ENCODE measurements around the gene SMARCB1.
A peak's percentile ranks its signal among the peaks of the same experiment; 100 is the strongest.

The SMARCB1 gene

DNA sequence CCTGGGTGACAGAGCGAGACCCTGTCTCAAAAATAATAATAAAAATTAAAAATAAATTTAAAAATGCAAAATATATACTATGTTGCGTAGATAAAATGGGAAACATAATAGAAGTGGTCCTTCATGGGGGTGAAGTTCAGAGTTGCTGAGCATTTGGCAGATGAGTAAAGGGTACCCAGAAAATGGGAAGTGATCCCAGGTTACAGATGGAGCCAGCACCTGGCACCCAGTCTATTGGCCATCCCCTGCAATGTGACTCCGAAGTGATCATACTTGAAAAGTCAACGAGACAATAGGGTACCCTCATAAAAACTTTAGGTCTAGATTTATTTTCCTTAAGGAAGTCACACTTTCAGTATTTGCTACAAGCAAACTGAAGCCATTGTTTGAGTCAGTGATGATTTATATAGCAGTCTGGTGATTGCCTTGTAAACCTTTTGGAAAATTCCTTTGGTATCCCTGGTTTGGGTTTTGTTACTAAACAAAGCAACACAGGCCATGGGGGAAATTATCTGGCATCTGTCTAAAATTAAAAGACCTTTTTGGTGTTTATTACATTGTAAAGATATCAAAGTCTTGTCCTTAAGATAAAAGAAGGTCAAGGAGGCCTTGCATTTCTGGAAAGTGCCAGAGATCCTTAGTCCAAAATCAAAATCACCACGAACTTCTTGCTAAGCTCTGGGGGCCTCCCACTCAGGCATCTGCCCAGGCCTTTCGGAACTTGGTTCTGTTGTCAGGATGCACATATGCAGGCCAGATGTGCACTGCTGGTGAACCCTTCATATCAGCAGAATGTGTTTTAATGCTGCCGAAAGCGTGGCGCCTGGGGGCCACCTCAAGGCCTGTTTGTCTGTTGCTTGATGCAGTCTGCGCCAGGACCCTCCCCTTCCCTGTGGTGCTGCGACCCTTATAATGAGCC, 4.3 kb downstream of the SMARCB1 start:
- peaks cover 24% of the 10 kb centered on the region for H3K36me3 Mint-ChIP-seq
- CTCF ChIA-PET = interaction anchor here (1.7 kb wide), 1 partner anchor 19 kb away, joined by 5 read pairs; the partner anchor contains the start of gene MMP11
- H3K4me3 Mint-ChIP-seq = no peak overlapping the region
- DNase-seq = no peak
- no peak overlapping the region for H3K27ac Mint-ChIP-seq
- H3K27me3 Mint-ChIP-seq = no peaks in the 10 kb centered on the region
- peaks cover 41% of the 10 kb centered on the region for H3K4me1 Mint-ChIP-seq
- H3K9me3 Mint-ChIP-seq = no peaks in the 10 kb centered on the region

GRCh38 chr22:23791738-23792645, 5.2 kb downstream of the SMARCB1 start:
- peak overlapping the region; percentile 13 for H3K27ac Mint-ChIP-seq
- no peak overlapping the region for H3K4me3 Mint-ChIP-seq
- peaks cover 31% of the 10 kb centered on the region for H3K36me3 Mint-ChIP-seq
- no peaks in the 10 kb centered on the region for H3K9me3 Mint-ChIP-seq
- CTCF ChIA-PET = interaction anchor here (0.9 to 1.7 kb wide), 2 partner anchors 14 to 20 kb away, joined by 3 to 5 read pairs; partner anchors contain the start of gene MMP11
- peaks cover 34% of the 10 kb centered on the region for H3K4me1 Mint-ChIP-seq
- H3K27me3 Mint-ChIP-seq = no peaks in the 10 kb centered on the region
- DNase-seq = no peak

- H3K4me3 Mint-ChIP-seq = no peak overlapping the region
- H3K36me3 Mint-ChIP-seq = peaks cover 35% of the 10 kb centered on the region
- no peaks in the 10 kb centered on the region for H3K27me3 Mint-ChIP-seq
- CTCF ChIA-PET = no interaction called here
- no peaks in the 10 kb centered on the region for H3K9me3 Mint-ChIP-seq
- peaks cover 25% of the 10 kb centered on the region for H3K4me1 Mint-ChIP-seq
- DNase-seq = no peak
- H3K27ac Mint-ChIP-seq = no peak overlapping the region
Measured at GRCh38 chr22:23793326-23793725, 6.6 kb downstream of the SMARCB1 start.

GRCh38 chr22:23796461-23796860, 9.7 kb downstream of the SMARCB1 start:
- Mint-ChIP-seq H3K9me3 (no peaks in the 10 kb centered on the region), H3K27ac (no peak overlapping the region), H3K27me3 (no peaks in the 10 kb centered on the region)

DNA sequence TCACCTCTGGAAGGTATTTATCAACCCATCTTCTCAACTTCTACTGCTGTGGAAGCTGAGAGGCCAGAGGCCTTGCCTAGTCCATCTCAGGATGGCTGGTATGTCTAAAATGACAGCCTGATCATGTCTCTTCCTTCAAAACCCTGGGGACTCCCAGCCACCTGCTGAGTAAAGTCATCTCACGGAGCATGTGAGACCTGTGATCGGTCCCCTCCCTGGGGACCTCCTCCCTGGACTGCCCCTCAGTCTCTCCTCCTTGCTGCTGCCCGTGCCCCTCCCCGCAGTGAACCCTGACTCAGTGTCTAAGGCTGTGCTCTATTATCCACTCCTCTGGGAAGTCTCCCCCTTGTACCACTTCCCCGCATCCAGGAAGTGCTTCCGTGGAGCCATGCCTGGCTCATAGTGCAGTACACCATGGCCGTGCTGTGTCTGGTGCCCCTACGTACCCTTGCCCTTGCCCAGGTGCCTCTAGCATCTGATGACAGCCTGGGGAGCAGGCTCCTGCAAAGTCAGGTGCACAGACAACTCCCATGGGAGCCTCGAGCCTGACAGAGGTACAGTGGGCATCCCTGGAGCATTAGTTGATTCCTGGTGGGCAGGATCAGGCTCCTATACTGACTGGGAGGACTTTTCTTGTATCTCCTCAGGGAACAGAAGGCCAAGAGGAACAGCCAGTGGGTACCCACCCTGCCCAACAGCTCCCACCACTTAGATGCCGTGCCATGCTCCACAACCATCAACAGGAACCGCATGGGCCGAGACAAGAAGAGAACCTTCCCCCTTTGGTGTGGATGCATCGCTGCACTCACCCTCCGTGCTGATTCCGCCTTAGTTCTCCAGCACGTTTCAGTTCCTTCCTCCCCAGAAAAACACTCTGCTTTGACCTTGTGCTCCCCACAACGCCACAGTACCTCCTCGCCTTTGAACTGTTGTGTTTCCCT, 13.8 kb downstream of the SMARCB1 start:
- CTCF ChIA-PET = no interaction called here
- Mint-ChIP-seq H3K4me3 (no peak overlapping the region), H3K9me3 (no peaks in the 10 kb centered on the region), H3K4me1 (no peaks in the 10 kb centered on the region), H3K27me3 (no peaks in the 10 kb centered on the region), H3K27ac (peak overlapping the region; percentile 76), H3K36me3 (peaks cover 54% of the 10 kb centered on the region)
- no peak for DNase-seq

More at GRCh38 chr22:23796461-23796860, 9.7 kb downstream of the SMARCB1 start:
- CTCF ChIA-PET = interaction anchor here (0.6 kb wide), 1 partner anchor 29 kb away, joined by 3 read pairs; no protein-coding TSS in a partner anchor
- peaks cover 12% of the 10 kb centered on the region for H3K4me1 Mint-ChIP-seq
- H3K4me3 Mint-ChIP-seq = no peak overlapping the region
- DNase-seq = no peak
- H3K36me3 Mint-ChIP-seq = peaks cover 43% of the 10 kb centered on the region

GRCh38 chr22:23801238-23801821, 14.6 kb downstream of the SMARCB1 start:
- Mint-ChIP-seq H3K27ac (no peak overlapping the region), H3K27me3 (no peaks in the 10 kb centered on the region), H3K36me3 (peaks cover 56% of the 10 kb centered on the region), H3K4me3 (no peak overlapping the region), H3K4me1 (no peaks in the 10 kb centered on the region), H3K9me3 (no peaks in the 10 kb centered on the region)
- CTCF ChIA-PET = no interaction called here
- no peak for DNase-seq

- Mint-ChIP-seq H3K4me1 (no peaks in the 10 kb centered on the region), H3K4me3 (no peak overlapping the region)
Measured at GRCh38 chr22:23801886-23802377, 15.2 kb downstream of the SMARCB1 start.

GRCh38 chr22:23803001-23803819, 16.4 kb downstream of the SMARCB1 start:
- DNase-seq = no peak
- Mint-ChIP-seq H3K4me3 (no peak overlapping the region), H3K27me3 (no peaks in the 10 kb centered on the region), H3K36me3 (peaks cover 55% of the 10 kb centered on the region), H3K9me3 (no peaks in the 10 kb centered on the region), H3K4me1 (no peaks in the 10 kb centered on the region), H3K27ac (no peak overlapping the region)
- CTCF ChIA-PET = interaction anchor here (1.1 kb wide), 1 partner anchor 42 kb away, joined by 3 read pairs; no protein-coding TSS in a partner anchor

More at GRCh38 chr22:23801886-23802377, 15.2 kb downstream of the SMARCB1 start:
- no peaks in the 10 kb centered on the region for H3K9me3 Mint-ChIP-seq
- peaks cover 54% of the 10 kb centered on the region for H3K36me3 Mint-ChIP-seq
- H3K27me3 Mint-ChIP-seq = no peaks in the 10 kb centered on the region
- no peak overlapping the region for H3K27ac Mint-ChIP-seq
- CTCF ChIA-PET = no interaction called here
- DNase-seq = no peak

GRCh38 chr22:23804781-23805291, 18.1 kb downstream of the SMARCB1 start:
- H3K4me1 Mint-ChIP-seq = no peaks in the 10 kb centered on the region
- no peak for DNase-seq
- no peak overlapping the region for H3K27ac Mint-ChIP-seq
- peaks cover 51% of the 10 kb centered on the region for H3K36me3 Mint-ChIP-seq
- H3K27me3 Mint-ChIP-seq = no peaks in the 10 kb centered on the region
- H3K9me3 Mint-ChIP-seq = no peaks in the 10 kb centered on the region
- H3K4me3 Mint-ChIP-seq = no peak overlapping the region
- CTCF ChIA-PET = no interaction called here

DNA sequence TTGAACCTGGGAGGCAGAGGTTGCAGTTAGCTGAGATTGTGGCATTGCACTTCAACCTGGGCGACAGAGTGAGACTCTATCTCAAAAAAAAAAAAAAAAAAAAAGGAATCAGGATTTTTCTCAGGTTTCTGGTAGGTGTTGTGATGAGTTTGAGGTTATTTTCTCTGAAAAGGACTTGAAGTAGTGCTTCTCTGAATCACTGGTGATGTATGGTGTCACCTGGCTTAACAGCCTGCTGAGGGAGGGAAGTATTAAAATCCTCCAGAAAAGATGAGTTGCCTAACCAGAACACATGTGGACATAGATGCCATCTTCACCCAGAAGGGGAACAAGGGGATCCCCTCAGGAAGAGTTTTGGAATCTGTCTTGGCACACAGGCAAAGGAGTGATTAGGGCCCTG, 20.1 kb downstream of the SMARCB1 start:
- CTCF ChIA-PET = no interaction called here
- H3K4me1 Mint-ChIP-seq = no peaks in the 10 kb centered on the region
- peaks cover 44% of the 10 kb centered on the region for H3K36me3 Mint-ChIP-seq
- H3K27me3 Mint-ChIP-seq = no peaks in the 10 kb centered on the region
- no peak overlapping the region for H3K27ac Mint-ChIP-seq
- no peak for DNase-seq
- no peak overlapping the region for H3K4me3 Mint-ChIP-seq
- no peaks in the 10 kb centered on the region for H3K9me3 Mint-ChIP-seq

DNA sequence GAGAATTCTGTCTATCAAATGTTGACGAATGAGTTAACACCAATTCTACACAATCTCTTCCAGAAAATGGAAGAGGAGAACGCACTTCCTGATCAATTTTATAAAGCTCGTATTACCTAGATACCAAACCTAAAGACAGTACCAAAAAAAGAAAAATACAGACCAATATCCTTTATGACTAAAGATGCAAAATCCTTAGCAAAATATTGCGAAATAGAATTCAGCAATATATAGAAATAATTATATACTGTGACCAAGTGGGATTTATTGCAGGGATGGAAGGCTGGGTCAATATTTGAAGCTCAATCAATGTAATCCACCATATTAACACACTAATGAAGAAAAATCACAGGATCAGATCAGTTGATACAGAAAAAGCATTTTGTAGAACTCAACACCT, 25.6 kb downstream of the SMARCB1 start:
- CTCF ChIA-PET = no interaction called here
- no peak for DNase-seq
- H3K27ac Mint-ChIP-seq = no peak overlapping the region

DNA sequence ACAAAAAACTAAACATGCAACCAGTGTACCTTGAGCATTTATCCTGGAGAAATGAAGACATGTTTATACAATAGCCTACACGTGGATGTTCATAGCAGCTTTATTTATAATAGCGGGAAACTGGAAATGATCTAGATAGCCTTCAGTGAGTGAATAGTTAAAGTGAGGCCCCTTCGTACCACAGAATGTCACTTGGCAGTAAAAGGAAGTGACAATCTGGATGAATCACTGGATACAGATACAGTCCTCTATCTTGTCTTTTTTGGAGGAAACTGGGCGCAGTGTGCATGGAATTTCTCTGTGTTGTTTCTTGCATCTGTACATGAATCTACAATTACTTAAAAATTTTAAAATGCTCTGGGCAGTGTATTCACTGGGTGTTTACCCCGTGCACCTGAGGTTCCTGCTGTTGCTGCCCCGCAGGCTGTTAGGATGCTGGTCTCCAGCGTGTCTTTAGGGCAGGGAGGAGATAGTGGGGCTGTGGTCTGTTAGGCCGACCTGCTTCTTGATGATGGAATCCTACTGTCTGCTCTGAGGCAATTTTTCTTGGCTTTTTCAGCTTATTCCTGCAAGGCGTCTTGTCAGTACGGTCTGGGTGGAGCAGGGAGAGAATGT, 28.9 kb downstream of the SMARCB1 start:
- CTCF ChIA-PET = no interaction called here
- Mint-ChIP-seq H3K36me3 (peaks cover 49% of the 10 kb centered on the region), H3K27ac (peak overlapping the region; percentile 19), H3K9me3 (no peaks in the 10 kb centered on the region), H3K4me1 (peaks cover 16% of the 10 kb centered on the region), H3K27me3 (no peaks in the 10 kb centered on the region), H3K4me3 (no peak overlapping the region)
- DNase-seq = no peak

More for the DNA sequence above, 25.6 kb downstream of the SMARCB1 start:
- H3K36me3 Mint-ChIP-seq = peaks cover 42% of the 10 kb centered on the region
- no peaks in the 10 kb centered on the region for H3K27me3 Mint-ChIP-seq
- H3K4me1 Mint-ChIP-seq = no peaks in the 10 kb centered on the region
- no peak overlapping the region for H3K4me3 Mint-ChIP-seq
- no peaks in the 10 kb centered on the region for H3K9me3 Mint-ChIP-seq

All from activated naive CD4-positive, alpha-beta T cell treated with anti-CD3 and anti-CD28 coated beads, Interleukin-2, amount 10 ng/mL, durations not matched to agents 7 days and 5 days (primary cell).